GM12892 (cell line): ENCODE results near the gene CDCA7L.

Experiments used
- POLR2A ChIP-seq: IDR thresholded peaks from 2 replicates; pipeline ENCODE4 v1.6.1; 2011; ENCODE audit warnings: low read depth, low read length, control low read depth
- POLR2AphosphoS5 ChIP-seq: IDR thresholded peaks from 2 replicates; pipeline ENCODE4 v1.6.1; 2011; ENCODE audit warnings: low read depth, low read length, control low read depth
- TAF1 ChIP-seq: IDR thresholded peaks from 2 replicates; pipeline ENCODE4 v1.6.1; 2011; ENCODE audit warnings: low read depth, mild to moderate bottlenecking, control low read depth, low read length, borderline replicate concordance

- TF ChIP-seq POLR2A (no peak), TAF1 (no peak), POLR2AphosphoS5 (no peak)
Measured at GRCh38 chr7:21866731-21867130, 79.0 kb downstream of the CDCA7L start.
